A172 (cell line): ENCODE measurements around the gene C22orf23. TPM values are rescaled to one million over a fixed set of nuclear protein-coding genes. Genes with fewer than 3 reads are reported as not detected.
A peak's percentile ranks its signal among the peaks of the same experiment; 100 is the strongest.

ENCODE experiments used
- DNase-seq: peaks from one replicate; pipeline ENCODE4 v3.0.0-alpha.2; 2015; ENCODE audit warnings: low spot score
- total RNA-seq: library from RNA; depleted of rRNA; stranded (reverse); fragments of >200 nt; shearing (Covaris generic); gene quantifications from 2 replicates; pipeline ENCODE4 v1.2.3, GENCODE V29; 2014; rRNA removed

The C22orf23 gene
- total RNA-seq, result 0.10 TPM in 1 of 2 replicates, not detected in the other

DNA sequence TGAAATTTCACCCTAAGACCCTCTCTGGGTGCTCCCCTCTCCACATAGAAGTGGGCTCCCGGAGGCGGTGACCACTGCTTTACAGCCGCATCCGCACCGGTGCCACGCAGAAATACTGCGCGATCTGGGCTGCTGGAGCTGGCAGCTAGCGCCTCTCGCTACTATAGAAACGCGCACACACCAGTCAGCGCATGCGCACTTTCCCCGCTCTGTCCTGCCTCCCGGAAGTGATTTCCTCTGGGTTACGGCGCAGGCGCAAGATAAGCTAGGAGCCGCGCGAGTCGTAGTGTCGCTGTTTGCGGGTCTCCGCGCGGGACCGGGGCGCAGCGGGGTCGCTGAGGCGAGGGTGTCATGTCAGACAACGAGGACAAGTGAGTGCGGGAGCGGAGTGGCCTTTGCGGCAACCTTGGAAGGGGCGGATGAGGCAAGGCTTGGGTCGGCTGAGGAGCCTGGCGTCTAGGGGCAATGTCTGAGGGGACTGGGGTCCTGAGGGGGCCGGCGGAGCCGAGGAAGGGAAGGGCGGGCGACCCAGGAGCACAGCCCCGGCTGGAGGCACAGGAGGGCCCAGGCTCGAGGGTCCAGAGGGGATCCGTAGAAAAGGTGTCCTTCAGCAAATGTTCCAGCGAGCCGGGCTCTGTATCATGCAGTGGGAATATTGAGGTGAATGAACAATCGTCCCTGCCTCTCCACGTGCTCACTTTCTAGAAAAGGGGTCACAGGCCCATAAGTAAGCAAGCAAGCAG is at the start of gene C22orf23, which contains the start of gene POLR2F:
Gene C22orf23, minus strand, starts transcription at position 165 of the 743 bp plus-strand sequence. CDS start 452 bp downstream, outside the sequence.
Gene POLR2F, plus strand, starts transcription at position 263 of the 743 bp plus-strand sequence. Its CDS starts 89 bp downstream, at position 352.
- DNase-seq, result peak; percentile 83

DNA sequence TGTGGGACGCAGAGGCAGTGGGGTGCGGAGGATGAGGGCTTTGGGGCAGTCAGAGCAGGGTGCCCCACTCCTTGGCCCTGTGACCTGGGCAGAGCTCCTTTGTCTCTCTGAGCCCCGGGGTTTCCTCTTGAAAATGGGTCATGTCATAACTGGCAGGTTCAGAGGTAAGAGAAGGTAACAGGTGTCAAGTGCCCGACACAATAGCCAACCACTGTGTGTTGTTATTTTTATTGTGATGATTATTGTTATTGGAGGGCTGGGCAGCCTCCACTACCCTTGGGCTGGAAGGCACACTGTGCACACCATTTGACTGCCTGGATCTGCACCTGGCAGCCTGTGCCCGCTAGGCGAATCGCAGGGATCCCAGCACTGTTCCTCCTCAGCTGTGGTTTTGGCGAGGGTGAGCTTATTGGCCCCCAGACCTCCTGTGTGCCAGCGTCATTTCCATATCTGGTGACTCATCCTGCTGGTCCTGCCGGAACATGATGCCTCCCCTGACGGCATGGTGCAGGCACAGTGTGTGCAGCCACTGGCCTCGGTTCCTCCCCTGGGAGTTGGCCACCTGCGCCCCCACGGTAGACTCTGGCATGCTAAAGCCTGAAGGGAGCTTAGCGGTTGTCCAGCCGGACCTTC is 46.4 kb upstream of the C22orf23 start:
- DNase-seq, result peak; percentile 82

GRCh38 chr22:37999236-37999635 is 45.8 kb upstream of the C22orf23 start:
- peak; percentile 14 for DNase-seq

GRCh38 chr22:37998543-37998942 is 45.1 kb upstream of the C22orf23 start:
- peak; percentile 7 for DNase-seq

DNA sequence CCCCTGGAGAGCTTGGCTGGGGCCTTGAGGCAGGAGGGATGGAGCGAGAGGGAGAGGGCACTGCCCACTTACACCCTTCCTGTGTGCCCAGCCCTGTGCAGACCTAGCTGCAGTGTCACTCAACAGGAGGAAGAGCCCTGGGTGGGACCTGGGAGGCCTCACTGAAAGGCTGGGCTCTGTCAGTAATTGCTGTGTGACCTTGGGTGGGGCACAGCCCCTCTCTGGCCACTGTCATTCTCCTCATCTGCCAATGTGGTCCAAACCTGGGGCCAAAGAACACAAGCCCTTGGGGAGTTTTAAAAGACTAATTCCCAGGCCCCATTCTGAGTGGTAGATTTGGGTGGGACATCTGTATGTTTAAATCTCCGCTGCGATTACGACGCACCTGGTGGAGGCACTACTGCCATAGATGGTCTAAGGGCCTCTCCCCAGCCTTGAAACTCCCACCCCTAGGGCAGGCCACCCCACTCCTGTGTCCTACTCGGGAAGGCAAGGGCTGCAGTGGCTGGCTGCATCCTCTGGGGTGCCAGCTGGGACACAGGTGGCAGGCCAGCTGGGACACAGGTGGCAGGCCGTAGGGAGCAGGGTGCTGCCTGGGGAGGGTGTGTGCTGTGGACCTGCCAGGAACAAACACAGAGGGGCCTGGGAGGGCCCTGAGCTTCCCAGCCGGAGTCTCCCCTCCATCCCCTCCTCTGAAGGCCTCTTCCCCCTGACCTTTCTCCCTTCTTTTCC is 43.3 kb upstream of the C22orf23 start:
- DNase-seq, result no peak

DNA sequence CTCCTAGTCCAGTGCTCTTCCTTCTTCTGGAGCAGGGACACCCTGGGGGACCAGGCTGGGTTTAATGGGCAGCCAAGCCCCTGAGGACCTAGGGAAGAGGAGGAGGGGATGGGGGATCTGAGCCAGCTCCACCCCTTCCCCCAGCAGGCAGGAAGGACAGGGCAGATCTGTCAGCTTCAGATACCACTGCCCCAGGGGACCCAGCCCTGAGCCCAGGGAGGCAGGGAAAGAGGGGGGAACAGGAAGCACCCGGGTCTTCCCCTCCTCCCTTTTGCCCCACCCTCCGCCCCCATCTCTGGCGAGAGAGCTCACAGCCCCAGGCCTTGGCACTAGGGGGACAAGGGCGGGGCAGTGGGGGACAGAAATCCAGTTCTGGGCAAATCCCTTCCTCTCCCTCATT is 42.7 kb upstream of the C22orf23 start:
- no peak for DNase-seq

DNA sequence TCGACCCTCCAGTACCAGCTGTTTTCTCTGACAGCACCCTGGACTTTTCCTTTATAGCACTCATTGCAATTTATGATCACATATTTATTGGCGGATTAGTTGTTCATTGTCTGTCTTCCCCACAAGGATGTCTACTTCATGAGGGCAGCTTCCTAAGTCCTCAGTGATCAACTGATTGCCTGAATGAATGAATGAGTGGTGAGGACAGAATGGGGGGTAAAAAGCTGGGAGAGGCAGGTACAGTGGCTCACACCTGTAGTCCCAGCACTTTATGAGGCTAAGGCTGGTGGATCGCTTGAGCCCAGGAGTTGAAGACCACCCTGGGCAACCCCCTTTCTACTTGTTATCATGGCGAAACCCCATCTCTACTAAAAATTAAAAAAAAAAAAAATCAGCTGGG is 42.1 kb upstream of the C22orf23 start:
- no peak for DNase-seq

- DNase-seq, result no peak
Measured at GRCh38 chr22:37994982-37995381, 41.6 kb upstream of the C22orf23 start.

GRCh38 chr22:37994049-37994448 is 40.6 kb upstream of the C22orf23 start:
- no peak for DNase-seq

GRCh38 chr22:37991731-37992442 is 38.5 kb upstream of the C22orf23 start:
- no peak for DNase-seq

DNA sequence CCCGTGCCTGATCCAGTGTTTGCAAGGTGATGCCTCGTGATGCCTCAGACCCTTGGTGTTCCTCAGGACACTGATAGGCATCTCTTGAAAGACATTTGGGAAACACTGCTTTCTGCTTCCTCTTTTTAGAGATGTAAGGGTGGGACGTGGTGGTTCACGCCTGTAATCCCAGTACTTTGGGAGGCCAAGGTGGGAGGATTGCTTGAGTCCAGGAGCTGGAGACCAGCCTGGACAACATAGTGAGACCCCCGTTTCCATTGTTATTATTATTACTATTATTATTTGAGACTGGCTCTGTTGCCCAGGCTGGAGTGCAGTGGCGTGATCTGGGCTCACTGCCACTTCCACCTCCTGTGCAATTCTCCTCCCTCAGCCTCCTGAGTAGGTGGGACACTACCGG is 37.5 kb upstream of the C22orf23 start:
- DNase-seq, result no peak

DNA sequence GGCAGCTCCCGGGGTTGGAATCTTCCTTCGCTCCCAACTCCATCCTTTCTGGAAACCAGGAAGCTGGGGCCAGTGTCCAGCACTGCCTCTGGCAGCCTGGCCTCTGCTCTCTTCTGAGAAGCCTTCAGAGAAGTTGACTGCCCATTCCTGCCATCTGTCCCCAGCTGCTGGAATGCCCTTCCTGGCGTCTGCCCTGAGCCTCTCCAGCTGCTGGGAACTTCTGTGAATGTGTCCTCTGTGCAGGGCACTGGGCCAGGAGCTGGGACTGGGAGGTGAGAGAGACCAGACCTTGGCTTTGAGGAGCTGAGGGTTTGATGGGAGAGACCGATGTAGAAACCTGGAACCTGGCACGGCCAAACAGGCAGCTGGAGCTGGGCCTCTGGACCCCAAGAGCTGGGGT is 36.9 kb upstream of the C22orf23 start:
- DNase-seq, result no peak

DNA sequence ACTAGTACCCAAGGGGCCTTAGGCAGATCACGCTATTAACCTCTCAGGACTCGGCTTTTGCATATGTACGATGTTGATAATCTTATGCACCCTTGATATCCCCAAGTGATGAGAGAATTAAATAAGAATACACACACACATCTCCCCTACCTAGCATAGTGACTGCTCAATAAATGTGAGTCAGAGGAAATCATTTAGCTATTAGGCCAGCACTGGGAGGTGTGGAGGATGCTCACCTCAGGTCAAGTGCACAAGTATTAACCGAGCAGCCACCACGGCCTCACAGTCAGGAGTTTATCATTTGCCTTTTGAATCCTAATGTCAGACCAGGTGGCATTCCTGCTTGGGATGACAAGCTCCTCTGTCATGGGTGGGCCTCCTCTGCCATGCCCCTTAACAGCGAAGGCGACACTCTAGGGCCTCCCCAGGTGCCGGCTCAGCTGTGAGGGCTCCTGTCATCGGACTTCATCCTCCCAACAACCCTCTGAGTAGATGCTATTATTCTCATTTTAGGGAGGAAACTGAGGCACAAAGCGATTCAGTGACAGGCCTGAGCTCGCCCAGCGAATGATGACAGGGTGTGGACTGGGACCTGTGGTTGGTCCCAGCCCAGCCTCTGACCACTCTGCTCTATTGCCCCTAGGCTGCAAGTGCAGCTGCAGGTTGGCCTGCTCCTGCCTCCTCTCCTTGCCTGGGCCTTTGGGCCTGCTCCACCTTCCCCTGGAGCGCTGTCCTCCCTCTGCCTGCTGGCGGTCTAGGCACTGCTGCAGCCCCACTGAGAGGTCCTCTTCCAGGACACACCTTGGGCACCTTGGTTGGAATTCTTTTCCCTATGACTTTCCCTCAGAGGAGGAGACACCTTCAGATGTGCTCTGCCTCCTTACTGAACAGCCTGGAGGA is 36.0 kb upstream of the C22orf23 start:
- no peak for DNase-seq

DNA sequence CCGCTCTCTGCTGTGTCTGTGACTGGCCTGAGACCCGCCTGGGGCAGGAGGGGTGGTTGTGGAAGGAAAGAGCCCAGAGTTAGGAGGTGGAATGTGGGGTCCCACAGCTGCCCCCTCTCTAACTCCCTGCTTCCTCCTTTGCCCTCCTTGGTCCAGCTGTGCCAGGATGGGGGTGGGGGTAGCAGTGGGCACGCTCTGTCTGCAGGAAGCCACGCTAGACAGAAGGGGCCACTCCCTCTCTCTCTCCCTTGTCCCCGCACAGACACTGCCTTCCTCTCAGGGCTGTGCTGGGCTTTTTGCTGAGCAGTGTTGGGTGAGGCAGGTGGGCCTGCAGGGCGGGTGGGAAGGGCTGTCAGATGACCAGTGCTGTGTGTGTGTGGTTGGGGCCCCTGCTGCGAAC is 33.0 kb upstream of the C22orf23 start:
- no peak for DNase-seq

DNA sequence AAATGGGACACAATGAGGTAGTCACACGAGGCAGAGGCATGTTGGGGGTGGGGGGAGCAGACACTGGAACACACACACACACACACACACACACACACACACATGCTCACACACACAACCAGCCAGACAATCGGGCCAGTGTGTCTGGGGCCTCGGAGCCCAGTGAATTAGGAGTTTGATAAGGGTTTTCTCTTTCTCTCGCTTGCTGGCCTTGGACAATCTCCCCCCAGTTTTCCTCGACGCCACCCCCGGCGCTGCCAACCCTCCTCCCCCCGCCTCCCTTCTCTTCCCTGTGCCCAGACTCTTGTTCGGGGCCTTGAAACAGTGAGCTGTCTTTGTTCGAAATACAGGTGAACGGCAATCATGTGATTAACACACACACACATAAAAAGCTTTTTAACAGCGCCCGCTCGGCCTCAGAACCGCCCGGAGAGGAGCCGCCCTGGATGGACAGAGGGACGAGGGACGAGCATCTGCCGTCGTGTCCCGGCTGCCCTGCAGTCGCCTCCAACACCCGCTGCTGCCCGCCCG is 32.4 kb upstream of the C22orf23 start:
- DNase-seq, result no peak

DNA sequence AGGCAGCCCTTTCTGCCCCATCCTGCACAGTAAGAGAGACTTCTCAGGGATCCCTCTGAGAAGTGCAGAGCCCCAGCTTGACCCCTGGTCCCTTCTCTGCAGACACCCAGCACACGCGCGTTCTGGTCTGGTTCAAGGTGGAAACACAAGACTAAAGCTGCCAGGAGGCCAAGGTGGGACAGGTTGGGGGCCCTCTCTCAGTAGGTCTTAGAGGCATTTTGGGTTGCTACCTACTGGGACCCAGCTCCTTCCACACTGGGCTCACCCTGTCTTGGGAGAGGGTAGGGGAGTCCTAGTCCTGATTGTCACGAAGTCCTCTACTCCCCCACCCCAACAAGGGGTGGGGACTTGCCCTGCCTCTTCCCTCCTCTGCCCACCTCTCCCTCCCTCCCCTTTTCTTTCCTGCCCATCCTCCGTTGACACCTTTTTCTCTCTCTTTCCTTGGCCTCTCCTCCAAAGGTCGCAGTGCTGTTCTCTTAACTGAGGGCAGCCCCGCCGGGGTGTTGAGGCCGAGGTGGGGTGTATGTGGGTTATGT is 31.7 kb upstream of the C22orf23 start:
- no peak for DNase-seq

DNA sequence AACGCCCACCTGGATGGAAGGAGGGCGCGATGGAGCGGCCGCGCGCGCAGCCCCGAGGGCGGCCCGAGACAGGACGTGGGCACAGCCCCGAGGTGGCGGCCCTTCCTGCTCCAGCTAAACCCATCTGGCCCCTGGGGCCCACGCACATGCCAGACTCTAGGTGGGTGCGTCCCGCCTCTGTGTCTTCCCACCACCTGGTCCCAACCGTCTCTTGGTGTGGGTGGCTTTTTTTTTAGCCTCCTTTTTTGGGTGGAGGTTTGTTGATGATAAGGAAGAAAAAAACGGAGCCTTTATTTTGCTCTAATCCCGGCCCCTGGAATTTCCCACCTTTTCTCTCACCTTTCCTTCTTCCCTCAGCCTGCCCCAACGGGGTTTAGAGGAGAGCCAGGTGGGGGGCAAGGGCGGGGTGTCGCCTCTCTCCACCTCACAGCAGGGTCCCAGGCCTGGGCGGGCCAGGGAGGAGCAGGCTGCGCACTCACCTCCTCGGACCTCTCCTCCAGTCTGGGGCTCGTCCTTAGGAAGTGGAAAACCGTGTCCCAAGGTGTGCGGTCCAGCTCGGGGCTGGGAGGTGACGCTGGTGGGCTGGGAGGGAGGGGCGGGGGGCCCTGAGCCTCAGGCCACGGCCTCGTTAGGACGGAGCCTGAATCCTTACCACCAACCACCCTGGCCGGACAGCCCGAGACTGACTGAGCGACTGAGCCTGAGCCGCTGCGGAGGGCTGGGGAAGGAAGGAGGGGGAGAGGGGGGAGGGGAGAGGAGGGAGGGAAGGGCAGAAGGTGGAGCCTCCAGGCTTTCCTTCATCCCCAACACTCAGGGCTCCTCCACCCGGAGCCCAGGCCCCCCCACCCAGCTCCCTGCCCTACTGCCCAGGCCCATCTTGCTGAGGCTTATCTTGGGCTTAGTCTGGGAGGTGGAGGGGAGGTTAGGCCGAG is 30.7 kb upstream of the C22orf23 start, which contains the start of gene SOX10:
Gene SOX10, minus strand, starts transcription at position 696 of the 932 bp plus-strand sequence. CDS start 771 bp downstream, outside the sequence.
- no peak for DNase-seq

DNA sequence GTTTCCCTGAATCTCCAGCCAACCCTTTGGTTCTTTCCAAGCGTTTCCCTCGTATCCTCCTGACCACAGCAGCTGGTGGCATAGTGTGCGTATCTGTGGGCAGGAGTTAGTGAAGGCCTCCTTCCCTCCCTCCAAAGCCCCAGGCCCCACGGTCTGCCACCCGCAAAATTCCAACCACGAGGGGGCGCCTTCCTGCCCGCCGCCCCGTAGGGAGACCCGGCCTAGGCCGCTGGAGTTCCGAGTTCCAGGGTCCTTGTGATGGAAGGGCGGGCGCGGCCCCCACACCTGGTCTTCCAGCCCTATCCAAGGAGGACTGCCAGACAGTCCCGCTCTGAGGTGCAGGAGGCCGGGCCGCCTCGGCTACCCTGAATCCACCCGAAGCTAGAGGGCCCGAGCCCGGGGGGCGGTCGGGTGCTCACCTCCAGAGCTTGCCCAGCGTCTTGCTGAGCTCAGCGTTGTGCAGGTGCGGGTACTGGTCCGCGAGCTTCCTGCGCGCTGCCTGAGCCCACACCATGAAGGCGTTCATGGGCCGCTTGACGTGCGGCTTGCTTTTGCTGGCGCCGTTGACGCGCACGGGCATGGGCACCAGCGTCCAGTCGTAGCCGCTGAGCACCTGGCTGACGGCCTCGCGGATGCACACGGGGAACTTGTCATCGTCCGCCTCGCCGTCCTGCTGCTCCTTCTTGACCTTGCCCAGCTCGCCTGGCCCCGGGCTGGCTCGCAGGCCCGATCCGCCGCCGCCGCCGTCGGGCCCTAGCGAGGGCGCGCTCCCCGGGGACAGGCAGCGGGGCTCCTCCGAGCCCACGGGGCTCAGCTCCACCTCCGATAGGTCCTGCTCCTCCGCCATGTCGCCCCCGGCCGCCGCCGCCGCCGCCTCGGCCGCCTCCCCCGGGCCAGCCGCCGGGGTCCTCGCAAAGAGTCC is 29.8 kb upstream of the C22orf23 start:
- DNase-seq, result no peak
